GM23338 (cell line): Measurements from ENCODE around the gene ZNF555. TPM values are rescaled to one million over a fixed set of nuclear protein-coding genes. Genes with fewer than 3 reads are reported as not detected.

Experiments
- ATAC-seq: fragments of 200-7000 bp; cut with Tn5 transposase; 3 replicates; pipeline ENCODE4 v1.9.1; 2020
- DNase-seq: peaks from one replicate; pipeline ENCODE4 v3.0.0-alpha.2; 2015; ENCODE audit warnings: low spot score
- H2AFZ ChIP-seq: fragments of 200-600 bp; sonication (generic); 2 replicates; pipeline ENCODE4 v1.8.0; 2016; ENCODE audit warnings: antibody characterized with exemption, mild to moderate bottlenecking, moderate library complexity
- H3F3A ChIP-seq: fragments of 200-600 bp; sonication (generic); replicated peaks from 2 replicates; pipeline ENCODE4 v1.8.0; 2017; ENCODE audit warnings: antibody characterized with exemption, mixed run types, low read depth
- H3K27ac ChIP-seq: fragments of 200-600 bp; sonication (generic); 2 replicates; pipeline ENCODE4 v1.6.1; 2016; ENCODE audit warnings: low read depth
- H3K27me3 ChIP-seq: fragments of 200-600 bp; sonication (generic); 2 replicates; pipeline ENCODE4 v1.8.0; 2016; ENCODE audit warnings: mild to moderate bottlenecking, mixed run types, moderate library complexity; ENCODE audit not compliant: insufficient read depth
- H3K36me3 ChIP-seq: fragments of 200-600 bp; sonication (generic); 2 replicates; pipeline ENCODE4 v1.8.0; 2016; ENCODE audit warnings: mild to moderate bottlenecking; ENCODE audit not compliant: insufficient read depth
- H3K4me1 ChIP-seq: fragments of 200-600 bp; sonication (generic); 2 replicates; pipeline ENCODE4 v1.8.0; 2016; ENCODE audit warnings: mild to moderate bottlenecking, moderate library complexity; ENCODE audit not compliant: insufficient read depth
- H3K4me2 ChIP-seq: fragments of 200-600 bp; sonication (generic); 2 replicates; pipeline ENCODE4 v1.7.1; 2017; ENCODE audit warnings: mixed run types
- H3K4me3 ChIP-seq: fragments of 200-600 bp; sonication (generic); 2 replicates; pipeline ENCODE4 v1.6.1; 2016; ENCODE audit warnings: mixed run types
- H3K79me2 ChIP-seq: fragments of 200-600 bp; sonication (generic); replicated peaks from 2 replicates; pipeline ENCODE4 v1.8.0; 2017; ENCODE audit warnings: mild to moderate bottlenecking; ENCODE audit not compliant: insufficient read depth
- H3K9me2 ChIP-seq: fragments of 200-600 bp; sonication (generic); 2 replicates; pipeline ENCODE4 v1.8.0; 2017; ENCODE audit not compliant: insufficient read depth
- H4K20me1 ChIP-seq: fragments of 200-600 bp; sonication (generic); replicated peaks from 2 replicates; pipeline ENCODE4 v1.8.0; 2017; ENCODE audit warnings: mild to moderate bottlenecking; ENCODE audit not compliant: insufficient read depth
- H3K27ac Mint-ChIP-seq: 2 replicates; pipeline ENCODE4 v1.8.0; 2020; ENCODE audit warnings: inconsistent platforms, mild to moderate bottlenecking, moderate library complexity, mixed read lengths
- H3K27me3 Mint-ChIP-seq: 3 replicates; pipeline ENCODE4 v1.8.0; 2022; ENCODE audit warnings: low read depth, mild to moderate bottlenecking, moderate library complexity, mixed read lengths, inconsistent platforms; ENCODE audit not compliant: insufficient read depth, poor library complexity
- H3K36me3 Mint-ChIP-seq: 3 replicates; pipeline ENCODE4 v1.8.0; 2021; ENCODE audit warnings: low read depth, mild to moderate bottlenecking, inconsistent platforms, moderate library complexity, mixed read lengths
- H3K4me1 Mint-ChIP-seq: 3 replicates; pipeline ENCODE4 v1.8.0; 2020; ENCODE audit warnings: mild to moderate bottlenecking, inconsistent platforms, mixed read lengths
- H3K4me3 Mint-ChIP-seq: 3 replicates; pipeline ENCODE4 v1.8.0; 2021; ENCODE audit warnings: moderate library complexity, mild to moderate bottlenecking, inconsistent platforms, mixed read lengths
- H3K9me3 Mint-ChIP-seq: 3 replicates; pipeline ENCODE4 v1.8.0; 2020; ENCODE audit warnings: moderate library complexity, mild to moderate bottlenecking, inconsistent platforms, mixed read lengths
- CREB1 ChIP-seq: fragments of 250-450 bp; sonication (Bioruptor Pico); IDR thresholded peaks from 2 replicates; pipeline ENCODE4 v1.5.0; 2020; ENCODE audit warnings: low read depth, mild to moderate bottlenecking, moderate library complexity
- EZH2 ChIP-seq: fragments of 200-600 bp; sonication (generic); IDR thresholded peaks from one replicate; pipeline ENCODE4 v1.8.0; 2017; ENCODE audit warnings: antibody characterized with exemption, mild to moderate bottlenecking, low read depth; ENCODE audit not compliant: unreplicated experiment
- EZH2phosphoT487 ChIP-seq: fragments of 200-600 bp; sonication (generic); IDR thresholded peaks from one replicate; pipeline ENCODE4 v1.8.1; 2018; ENCODE audit warnings: antibody characterized with exemption; ENCODE audit not compliant: unreplicated experiment
- JUNB ChIP-seq: IDR thresholded peaks from one replicate; pipeline ENCODE4 v1.6.1; 2016; ENCODE audit warnings: antibody characterized with exemption; ENCODE audit not compliant: unreplicated experiment
- NANOG ChIP-seq: IDR thresholded peaks from 2 replicates; pipeline ENCODE4 v1.6.1; 2016; ENCODE audit warnings: antibody characterized with exemption, borderline replicate concordance
- POLR2AphosphoS5 ChIP-seq: IDR thresholded peaks from 2 replicates; pipeline ENCODE4 v1.6.1; 2016; ENCODE audit warnings: antibody characterized with exemption, low read depth
- STAT1 ChIP-seq: IDR thresholded peaks from one replicate; pipeline ENCODE4 v1.6.1; 2016; ENCODE audit warnings: antibody characterized with exemption; ENCODE audit not compliant: unreplicated experiment
- ZNF114 ChIP-seq: fragments of 250-450 bp; sonication (Bioruptor Pico); IDR thresholded peaks from 2 replicates; pipeline ENCODE4 v1.5.0; 2020; ENCODE audit warnings: mild to moderate bottlenecking, moderate library complexity
- ZNF331 ChIP-seq: fragments of 250-450 bp; sonication (Bioruptor Pico); IDR thresholded peaks from 2 replicates; pipeline ENCODE4 v1.5.0; 2020; ENCODE audit warnings: low read depth, mild to moderate bottlenecking, moderate library complexity
- polyA plus RNA-seq: library from polyadenylated mRNA; unstranded; fragments of >200 nt; fragmentation: Nextera tagmentation; extraction: Ambion mirVana; gene quantifications from 2 replicates; pipeline ENCODE4 v1.2.1, GENCODE V29; 2016
- total RNA-seq: library from RNA; depleted of rRNA; stranded (reverse); fragments of >200 nt; shearing (Covaris generic); gene quantifications from 2 replicates; pipeline ENCODE4 v1.2.3, GENCODE V29; 2014
- TF ChIP-seq, protein P1 (sequence below), 2 experiments: fragments of 200-600 bp in 1 of 2; sonication (generic) in 1 of 2; conservative IDR thresholded peaks; 2 replicates each; pipeline versions ENCODE4 v1.5.1 to v1.6.1; 2016 to 2017; ENCODE audit warnings: antibody characterized with exemption in 2 of 2, low read depth in 2 of 2, mild to moderate bottlenecking in 2 of 2, moderate library complexity in 1 of 2
- TF ChIP-seq, protein P2 (sequence below): fragments of 250-450 bp; sonication (Bioruptor Pico); IDR thresholded peaks from 2 replicates; pipeline ENCODE4 v1.5.0; 2020; ENCODE audit warnings: mild to moderate bottlenecking, moderate library complexity
- TF ChIP-seq, protein P3 (sequence below): IDR thresholded peaks from 2 replicates; pipeline ENCODE4 v1.6.1; 2016; ENCODE audit warnings: antibody characterized with exemption
- TF ChIP-seq, protein P4 (sequence below): IDR thresholded peaks from one replicate; pipeline ENCODE4 v1.6.1; 2018; ENCODE audit warnings: antibody characterized with exemption; ENCODE audit not compliant: unreplicated experiment

ZNF555 gene
- total and polyA plus RNA-seq, 2 experiments from 2014 or later, result 3.5 to 7.5 TPM

DNA sequence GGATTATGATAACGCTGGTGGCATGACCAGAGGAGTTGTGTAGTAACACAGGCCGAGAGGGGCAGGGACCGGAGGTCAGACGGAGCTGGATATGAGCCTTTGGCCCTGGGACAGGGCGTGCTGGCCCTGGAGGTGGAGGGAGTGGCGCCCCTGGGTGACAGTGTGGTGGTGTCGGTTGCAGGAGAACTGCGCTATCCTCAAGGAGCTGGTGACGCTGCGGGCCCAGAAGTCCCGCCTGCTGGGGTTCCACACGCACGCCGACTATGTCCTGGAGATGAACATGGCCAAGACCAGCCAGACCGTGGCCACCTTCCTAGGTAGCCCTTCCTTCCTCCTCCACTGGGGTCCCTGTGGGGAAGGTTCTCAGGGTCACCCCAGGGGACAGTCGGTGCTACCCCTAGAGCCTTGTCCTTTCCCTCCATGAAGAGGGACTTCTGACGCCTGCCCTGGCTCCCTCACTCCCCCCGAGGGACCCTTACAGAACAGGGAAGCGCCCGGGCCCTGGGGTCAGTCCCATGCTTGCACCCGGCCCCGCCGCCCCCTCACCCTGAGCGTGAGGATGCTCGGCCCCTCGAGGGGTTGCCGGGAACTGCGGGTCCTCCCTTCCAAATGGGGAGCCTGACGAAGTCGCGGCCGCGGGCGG, 34.4 kb upstream of the ZNF555 start:
- no peak for TF ChIP-seq ZNF331 (CRISPR knock-in tag)
- TF ChIP-seq, protein P1, sequence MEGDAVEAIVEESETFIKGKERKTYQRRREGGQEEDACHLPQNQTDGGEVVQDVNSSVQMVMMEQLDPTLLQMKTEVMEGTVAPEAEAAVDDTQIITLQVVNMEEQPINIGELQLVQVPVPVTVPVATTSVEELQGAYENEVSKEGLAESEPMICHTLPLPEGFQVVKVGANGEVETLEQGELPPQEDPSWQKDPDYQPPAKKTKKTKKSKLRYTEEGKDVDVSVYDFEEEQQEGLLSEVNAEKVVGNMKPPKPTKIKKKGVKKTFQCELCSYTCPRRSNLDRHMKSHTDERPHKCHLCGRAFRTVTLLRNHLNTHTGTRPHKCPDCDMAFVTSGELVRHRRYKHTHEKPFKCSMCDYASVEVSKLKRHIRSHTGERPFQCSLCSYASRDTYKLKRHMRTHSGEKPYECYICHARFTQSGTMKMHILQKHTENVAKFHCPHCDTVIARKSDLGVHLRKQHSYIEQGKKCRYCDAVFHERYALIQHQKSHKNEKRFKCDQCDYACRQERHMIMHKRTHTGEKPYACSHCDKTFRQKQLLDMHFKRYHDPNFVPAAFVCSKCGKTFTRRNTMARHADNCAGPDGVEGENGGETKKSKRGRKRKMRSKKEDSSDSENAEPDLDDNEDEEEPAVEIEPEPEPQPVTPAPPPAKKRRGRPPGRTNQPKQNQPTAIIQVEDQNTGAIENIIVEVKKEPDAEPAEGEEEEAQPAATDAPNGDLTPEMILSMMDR (conservative IDR thresholded peaks at IDR 0.05; ENCODE audit: low read depth in 2 of 2), result no peak
- TF ChIP-seq EZH2phosphoT487, result no peak
- no peak for TF ChIP-seq STAT1
- TF ChIP-seq ZNF114 (CRISPR knock-in tag), result no peak
- no peak for TF ChIP-seq JUNB
- no peak for TF ChIP-seq NANOG
- no peak for TF ChIP-seq POLR2AphosphoS5
- TF ChIP-seq, protein P2, sequence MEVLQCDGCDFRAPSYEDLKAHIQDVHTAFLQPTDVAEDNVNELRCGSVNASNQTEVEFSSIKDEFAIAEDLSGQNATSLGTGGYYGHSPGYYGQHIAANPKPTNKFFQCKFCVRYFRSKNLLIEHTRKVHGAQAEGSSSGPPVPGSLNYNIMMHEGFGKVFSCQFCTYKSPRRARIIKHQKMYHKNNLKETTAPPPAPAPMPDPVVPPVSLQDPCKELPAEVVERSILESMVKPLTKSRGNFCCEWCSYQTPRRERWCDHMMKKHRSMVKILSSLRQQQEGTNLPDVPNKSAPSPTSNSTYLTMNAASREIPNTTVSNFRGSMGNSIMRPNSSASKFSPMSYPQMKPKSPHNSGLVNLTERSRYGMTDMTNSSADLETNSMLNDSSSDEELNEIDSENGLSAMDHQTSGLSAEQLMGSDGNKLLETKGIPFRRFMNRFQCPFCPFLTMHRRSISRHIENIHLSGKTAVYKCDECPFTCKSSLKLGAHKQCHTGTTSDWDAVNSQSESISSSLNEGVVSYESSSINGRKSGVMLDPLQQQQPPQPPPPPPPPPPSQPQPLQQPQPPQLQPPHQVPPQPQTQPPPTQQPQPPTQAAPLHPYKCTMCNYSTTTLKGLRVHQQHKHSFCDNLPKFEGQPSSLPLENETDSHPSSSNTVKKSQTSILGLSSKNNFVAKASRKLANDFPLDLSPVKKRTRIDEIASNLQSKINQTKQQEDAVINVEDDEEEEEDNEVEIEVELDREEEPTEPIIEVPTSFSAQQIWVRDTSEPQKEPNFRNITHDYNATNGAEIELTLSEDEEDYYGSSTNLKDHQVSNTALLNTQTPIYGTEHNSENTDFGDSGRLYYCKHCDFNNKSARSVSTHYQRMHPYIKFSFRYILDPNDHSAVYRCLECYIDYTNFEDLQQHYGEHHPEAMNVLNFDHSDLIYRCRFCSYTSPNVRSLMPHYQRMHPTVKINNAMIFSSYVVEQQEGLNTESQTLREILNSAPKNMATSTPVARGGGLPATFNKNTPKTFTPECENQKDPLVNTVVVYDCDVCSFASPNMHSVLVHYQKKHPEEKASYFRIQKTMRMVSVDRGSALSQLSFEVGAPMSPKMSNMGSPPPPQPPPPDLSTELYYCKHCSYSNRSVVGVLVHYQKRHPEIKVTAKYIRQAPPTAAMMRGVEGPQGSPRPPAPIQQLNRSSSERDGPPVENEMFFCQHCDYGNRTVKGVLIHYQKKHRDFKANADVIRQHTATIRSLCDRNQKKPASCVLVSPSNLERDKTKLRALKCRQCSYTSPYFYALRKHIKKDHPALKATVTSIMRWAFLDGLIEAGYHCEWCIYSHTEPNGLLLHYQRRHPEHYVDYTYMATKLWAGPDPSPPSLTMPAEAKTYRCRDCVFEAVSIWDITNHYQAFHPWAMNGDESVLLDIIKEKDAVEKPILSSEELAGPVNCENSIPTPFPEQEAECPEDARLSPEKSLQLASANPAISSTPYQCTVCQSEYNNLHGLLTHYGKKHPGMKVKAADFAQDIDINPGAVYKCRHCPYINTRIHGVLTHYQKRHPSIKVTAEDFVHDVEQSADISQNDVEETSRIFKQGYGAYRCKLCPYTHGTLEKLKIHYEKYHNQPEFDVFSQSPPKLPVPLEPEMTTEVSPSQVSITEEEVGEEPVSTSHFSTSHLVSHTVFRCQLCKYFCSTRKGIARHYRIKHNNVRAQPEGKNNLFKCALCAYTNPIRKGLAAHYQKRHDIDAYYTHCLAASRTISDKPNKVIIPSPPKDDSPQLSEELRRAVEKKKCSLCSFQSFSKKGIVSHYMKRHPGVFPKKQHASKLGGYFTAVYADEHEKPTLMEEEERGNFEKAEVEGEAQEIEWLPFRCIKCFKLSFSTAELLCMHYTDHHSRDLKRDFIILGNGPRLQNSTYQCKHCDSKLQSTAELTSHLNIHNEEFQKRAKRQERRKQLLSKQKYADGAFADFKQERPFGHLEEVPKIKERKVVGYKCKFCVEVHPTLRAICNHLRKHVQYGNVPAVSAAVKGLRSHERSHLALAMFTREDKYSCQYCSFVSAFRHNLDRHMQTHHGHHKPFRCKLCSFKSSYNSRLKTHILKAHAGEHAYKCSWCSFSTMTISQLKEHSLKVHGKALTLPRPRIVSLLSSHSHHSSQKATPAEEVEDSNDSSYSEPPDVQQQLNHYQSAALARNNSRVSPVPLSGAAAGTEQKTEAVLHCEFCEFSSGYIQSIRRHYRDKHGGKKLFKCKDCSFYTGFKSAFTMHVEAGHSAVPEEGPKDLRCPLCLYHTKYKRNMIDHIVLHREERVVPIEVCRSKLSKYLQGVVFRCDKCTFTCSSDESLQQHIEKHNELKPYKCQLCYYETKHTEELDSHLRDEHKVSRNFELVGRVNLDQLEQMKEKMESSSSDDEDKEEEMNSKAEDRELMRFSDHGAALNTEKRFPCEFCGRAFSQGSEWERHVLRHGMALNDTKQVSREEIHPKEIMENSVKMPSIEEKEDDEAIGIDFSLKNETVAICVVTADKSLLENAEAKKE (CRISPR knock-in tag), result no peak
- TF ChIP-seq, protein P3, sequence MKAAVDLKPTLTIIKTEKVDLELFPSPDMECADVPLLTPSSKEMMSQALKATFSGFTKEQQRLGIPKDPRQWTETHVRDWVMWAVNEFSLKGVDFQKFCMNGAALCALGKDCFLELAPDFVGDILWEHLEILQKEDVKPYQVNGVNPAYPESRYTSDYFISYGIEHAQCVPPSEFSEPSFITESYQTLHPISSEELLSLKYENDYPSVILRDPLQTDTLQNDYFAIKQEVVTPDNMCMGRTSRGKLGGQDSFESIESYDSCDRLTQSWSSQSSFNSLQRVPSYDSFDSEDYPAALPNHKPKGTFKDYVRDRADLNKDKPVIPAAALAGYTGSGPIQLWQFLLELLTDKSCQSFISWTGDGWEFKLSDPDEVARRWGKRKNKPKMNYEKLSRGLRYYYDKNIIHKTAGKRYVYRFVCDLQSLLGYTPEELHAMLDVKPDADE, result no peak
- no peak for TF ChIP-seq EZH2
- TF ChIP-seq, protein P4, sequence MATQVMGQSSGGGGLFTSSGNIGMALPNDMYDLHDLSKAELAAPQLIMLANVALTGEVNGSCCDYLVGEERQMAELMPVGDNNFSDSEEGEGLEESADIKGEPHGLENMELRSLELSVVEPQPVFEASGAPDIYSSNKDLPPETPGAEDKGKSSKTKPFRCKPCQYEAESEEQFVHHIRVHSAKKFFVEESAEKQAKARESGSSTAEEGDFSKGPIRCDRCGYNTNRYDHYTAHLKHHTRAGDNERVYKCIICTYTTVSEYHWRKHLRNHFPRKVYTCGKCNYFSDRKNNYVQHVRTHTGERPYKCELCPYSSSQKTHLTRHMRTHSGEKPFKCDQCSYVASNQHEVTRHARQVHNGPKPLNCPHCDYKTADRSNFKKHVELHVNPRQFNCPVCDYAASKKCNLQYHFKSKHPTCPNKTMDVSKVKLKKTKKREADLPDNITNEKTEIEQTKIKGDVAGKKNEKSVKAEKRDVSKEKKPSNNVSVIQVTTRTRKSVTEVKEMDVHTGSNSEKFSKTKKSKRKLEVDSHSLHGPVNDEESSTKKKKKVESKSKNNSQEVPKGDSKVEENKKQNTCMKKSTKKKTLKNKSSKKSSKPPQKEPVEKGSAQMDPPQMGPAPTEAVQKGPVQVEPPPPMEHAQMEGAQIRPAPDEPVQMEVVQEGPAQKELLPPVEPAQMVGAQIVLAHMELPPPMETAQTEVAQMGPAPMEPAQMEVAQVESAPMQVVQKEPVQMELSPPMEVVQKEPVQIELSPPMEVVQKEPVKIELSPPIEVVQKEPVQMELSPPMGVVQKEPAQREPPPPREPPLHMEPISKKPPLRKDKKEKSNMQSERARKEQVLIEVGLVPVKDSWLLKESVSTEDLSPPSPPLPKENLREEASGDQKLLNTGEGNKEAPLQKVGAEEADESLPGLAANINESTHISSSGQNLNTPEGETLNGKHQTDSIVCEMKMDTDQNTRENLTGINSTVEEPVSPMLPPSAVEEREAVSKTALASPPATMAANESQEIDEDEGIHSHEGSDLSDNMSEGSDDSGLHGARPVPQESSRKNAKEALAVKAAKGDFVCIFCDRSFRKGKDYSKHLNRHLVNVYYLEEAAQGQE, result no peak
- no peak for TF ChIP-seq CREB1 (CRISPR knock-in tag)
- DNase-seq (no peak), ATAC-seq (no peak)
- Mint-ChIP-seq H3K9me3 (no peaks in the 10 kb centered on the region; the same call in 2 of the 3 replicates), H3K4me3 (no peak overlapping the region), H3K4me1 (no peaks in the 10 kb centered on the region), H3K27ac (no peak overlapping the region), H3K36me3 (peaks cover 41% of the 10 kb centered on the region), H3K27me3 (peaks cover 11% of the 10 kb centered on the region)
- Histone ChIP-seq H3K4me1 (no peaks in the 10 kb centered on the region), H3K36me3 (no peaks in the 10 kb centered on the region; the same call in 1 of the 2 replicates), H3K79me2 (peaks cover 3% of the 10 kb centered on the region; the same call in 1 of the 2 replicates), H3K27ac (no peak overlapping the region), H3F3A (no peaks in the 10 kb centered on the region), H3K27me3 (no peaks in the 10 kb centered on the region), H3K4me3 (no peak overlapping the region), H3K9me2 (no peaks in the 10 kb centered on the region), H4K20me1 (no peaks in the 10 kb centered on the region; the same call in 1 of the 2 replicates), H3K4me2 (no peak overlapping the region), H2AFZ (no peak overlapping the region)
